ENCODE data around the gene OLFM1. TPM values are rescaled to one million over a fixed set of nuclear protein-coding genes. Genes with fewer than 3 reads are reported as not detected.
A peak's percentile ranks its signal among the peaks of the same experiment; 100 is the strongest.

OLFM1 gene
- total RNA-seq, 1 donor from 2014 or later: 26.0 TPM

DNA sequence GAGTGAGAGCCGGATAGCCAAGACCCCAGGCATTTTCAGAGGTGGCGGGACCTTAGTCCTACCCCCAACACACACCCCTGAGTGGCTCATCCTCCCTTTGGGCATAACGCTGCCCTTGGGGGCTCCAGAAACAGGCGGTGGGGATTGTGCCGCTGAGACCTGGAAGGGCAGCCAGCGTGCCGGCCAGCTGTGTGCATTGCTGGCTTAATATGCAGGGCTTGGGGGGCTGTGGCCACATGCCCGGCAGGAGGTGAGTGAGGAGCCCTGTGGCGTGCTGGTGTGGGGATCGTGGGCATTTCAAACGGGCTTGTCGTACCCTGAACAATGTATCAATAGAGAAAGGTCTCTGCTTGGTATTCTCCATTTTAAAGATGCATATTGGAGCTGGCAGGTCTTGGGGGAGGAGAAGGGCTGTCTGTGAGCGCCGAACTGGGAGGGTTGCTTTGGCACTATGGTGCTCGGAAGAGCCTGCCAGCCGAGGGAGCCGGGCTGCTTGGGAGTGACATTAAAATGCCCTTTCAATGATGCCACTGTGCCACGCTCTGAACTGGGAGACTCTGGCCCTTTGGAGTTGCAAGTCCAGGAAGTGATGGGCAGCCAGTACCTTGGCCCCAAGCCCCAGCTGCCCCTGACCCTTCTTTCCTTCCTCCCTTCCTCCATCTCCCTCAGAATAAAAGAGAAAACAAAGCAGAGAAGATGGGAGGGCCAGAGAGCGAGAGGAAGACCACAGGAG lies 11.2 kb upstream of the OLFM1 start:
- Histone ChIP-seq H3K4me1 (peaks cover 5% of the 10 kb centered on the region), H3K27me3 (peaks cover 18% of the 10 kb centered on the region), H3K4me3 (peak overlapping the region; percentile 56), H3K27ac (no peak overlapping the region), H3K9me3 (no peaks in the 10 kb centered on the region), H3K36me3 (no peaks in the 10 kb centered on the region)
- intact Hi-C loops (cut with DNase I): no loop called here
- TF ChIP-seq, protein P1, sequence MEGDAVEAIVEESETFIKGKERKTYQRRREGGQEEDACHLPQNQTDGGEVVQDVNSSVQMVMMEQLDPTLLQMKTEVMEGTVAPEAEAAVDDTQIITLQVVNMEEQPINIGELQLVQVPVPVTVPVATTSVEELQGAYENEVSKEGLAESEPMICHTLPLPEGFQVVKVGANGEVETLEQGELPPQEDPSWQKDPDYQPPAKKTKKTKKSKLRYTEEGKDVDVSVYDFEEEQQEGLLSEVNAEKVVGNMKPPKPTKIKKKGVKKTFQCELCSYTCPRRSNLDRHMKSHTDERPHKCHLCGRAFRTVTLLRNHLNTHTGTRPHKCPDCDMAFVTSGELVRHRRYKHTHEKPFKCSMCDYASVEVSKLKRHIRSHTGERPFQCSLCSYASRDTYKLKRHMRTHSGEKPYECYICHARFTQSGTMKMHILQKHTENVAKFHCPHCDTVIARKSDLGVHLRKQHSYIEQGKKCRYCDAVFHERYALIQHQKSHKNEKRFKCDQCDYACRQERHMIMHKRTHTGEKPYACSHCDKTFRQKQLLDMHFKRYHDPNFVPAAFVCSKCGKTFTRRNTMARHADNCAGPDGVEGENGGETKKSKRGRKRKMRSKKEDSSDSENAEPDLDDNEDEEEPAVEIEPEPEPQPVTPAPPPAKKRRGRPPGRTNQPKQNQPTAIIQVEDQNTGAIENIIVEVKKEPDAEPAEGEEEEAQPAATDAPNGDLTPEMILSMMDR (IDR thresholded peaks at IDR 0.05): no peak
- DNase-seq (peak; percentile 59), ATAC-seq (no peak)

DNA sequence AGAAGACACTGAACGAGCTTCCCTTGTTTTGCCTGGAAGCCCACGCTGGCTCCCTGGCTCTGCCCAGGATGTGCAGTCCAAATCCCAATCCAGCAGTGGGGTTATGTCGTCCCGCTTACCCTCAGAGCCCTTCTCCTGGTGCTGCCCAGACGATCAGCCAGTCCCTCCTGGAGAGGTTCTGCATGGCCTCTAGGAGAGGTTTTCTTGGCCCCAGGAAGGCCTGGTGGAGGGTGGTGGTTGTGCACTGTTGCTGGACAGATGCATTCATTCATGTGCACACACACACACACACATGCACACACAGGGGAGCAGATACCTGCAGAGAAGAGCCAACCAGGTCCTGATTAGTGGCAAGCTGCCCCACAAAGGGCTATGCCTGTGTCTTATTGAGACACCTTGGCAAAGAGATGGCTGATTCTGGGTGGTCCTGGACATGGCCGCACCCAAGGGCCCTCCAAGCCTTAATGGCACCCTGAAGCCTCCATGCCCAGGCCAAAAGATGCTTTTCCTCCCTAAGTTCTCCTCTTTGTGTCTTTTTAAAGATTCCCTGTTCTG lies 10.5 kb upstream of the OLFM1 start:
- Histone ChIP-seq H3K4me3 (no peak overlapping the region), H3K4me1 (peaks cover 5% of the 10 kb centered on the region), H3K36me3 (no peaks in the 10 kb centered on the region), H3K27ac (no peak overlapping the region), H3K27me3 (peaks cover 18% of the 10 kb centered on the region), H3K9me3 (no peaks in the 10 kb centered on the region)
- intact Hi-C loops (cut with DNase I): no loop called here
- TF ChIP-seq, protein P1 (IDR thresholded peaks at IDR 0.05): no peak
- ATAC-seq (no peak), DNase-seq (peak; percentile 42)

DNA sequence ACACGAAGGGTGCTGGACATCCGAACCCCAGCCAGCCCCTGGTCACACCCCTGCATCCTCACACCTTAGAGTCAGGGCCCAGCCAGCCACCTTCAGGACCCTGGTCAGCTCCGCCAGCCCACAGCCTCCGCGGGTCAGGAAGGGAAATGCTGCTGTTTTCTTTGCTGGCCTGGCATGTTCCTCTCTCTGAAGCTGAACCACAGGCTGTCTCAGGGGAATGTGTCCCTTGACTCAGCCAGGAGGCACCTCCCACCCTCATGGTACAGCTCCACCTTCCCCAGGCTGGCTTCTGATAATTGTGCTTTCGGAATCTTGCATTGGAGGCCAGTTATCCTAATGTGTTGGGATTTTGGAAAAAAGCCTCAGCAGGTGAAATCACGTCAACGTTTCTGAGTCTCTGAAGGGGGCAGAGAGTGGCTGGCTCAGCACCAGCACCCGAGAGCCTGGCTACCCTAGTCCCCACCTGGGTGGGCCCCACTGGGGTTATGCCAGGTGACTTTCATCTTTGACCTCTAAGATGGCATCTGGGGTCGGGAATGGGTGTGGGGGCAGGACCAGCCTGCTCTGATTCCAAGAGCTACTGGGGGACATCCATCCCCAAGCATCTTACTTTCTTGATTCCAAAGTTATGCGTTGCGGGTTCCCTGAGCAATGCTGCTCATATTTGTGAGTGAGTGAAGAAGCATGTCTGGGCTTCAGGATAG lies 9.8 kb upstream of the OLFM1 start:
- Histone ChIP-seq H3K9me3 (no peaks in the 10 kb centered on the region), H3K4me1 (peaks cover 5% of the 10 kb centered on the region), H3K27ac (no peak overlapping the region), H3K4me3 (no peak overlapping the region), H3K27me3 (peaks cover 18% of the 10 kb centered on the region), H3K36me3 (no peaks in the 10 kb centered on the region)
- TF ChIP-seq, protein P1 (IDR thresholded peaks at IDR 0.05): no peak
- DNase-seq: peak; percentile 66
- no peak for ATAC-seq
- intact Hi-C loops (cut with DNase I): no loop called here

DNA sequence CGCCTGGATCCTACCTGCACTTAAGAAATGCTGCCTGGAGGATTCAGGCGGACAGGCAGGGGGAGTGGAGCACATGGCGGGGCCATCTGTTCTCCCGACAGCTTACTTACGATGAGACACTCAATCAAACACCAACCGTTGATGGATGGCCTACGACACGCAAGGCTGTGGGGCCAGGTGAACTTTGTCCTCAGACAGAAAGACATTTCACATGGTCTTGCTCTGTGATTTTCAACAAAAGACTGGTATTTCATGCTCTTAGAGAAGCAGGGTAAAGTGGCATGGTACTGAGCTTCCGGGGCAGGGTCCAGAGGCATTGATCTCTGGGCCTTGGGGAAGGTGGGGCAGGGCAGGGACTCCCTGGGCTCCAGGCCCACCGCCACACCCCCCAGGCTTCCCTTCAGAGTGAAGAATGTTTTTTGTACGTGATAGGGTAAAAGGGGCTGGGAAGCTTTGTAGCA lies 9.1 kb upstream of the OLFM1 start:
- Histone ChIP-seq H3K36me3 (no peaks in the 10 kb centered on the region), H3K27me3 (peaks cover 18% of the 10 kb centered on the region), H3K9me3 (no peaks in the 10 kb centered on the region), H3K4me3 (no peak overlapping the region), H3K4me1 (peaks cover 5% of the 10 kb centered on the region), H3K27ac (no peak overlapping the region)
- no peak for DNase-seq
- intact Hi-C loops (cut with DNase I): no loop called here
- ATAC-seq: no peak
- TF ChIP-seq, protein P1 (IDR thresholded peaks at IDR 0.05): no peak

DNA sequence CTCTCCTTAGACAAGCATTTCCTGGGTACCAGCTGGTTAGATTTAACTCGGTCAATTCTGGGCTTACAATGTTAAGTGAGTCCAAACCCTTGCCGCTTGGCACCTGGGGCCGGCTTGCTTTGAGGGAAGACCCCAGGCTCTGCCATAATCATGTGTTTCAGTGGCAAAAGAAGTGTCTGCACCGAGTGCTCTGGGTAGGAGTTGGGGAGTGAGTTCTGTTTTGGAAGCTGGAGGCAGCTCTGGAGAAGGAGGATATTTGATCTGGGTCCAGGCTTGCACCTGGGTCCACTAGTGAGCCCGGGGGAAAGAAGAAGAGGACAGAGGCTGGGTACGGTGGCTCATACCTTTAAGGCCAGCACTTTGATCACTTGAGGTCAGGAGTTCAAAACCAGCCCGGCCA lies 8.4 kb upstream of the OLFM1 start:
- peaks cover 18% of the 10 kb centered on the region for H3K27me3 ChIP-seq
- intact Hi-C loops (cut with DNase I): no loop called here
- TF ChIP-seq, protein P1 (IDR thresholded peaks at IDR 0.05): no peak
- no peaks in the 10 kb centered on the region for H3K9me3 ChIP-seq
- H3K4me1 ChIP-seq: peaks cover 5% of the 10 kb centered on the region
- H3K36me3 ChIP-seq: no peaks in the 10 kb centered on the region
- H3K4me3 ChIP-seq: no peak overlapping the region
- no peak overlapping the region for H3K27ac ChIP-seq
- ATAC-seq (no peak), DNase-seq (no peak)
